CD4-positive, alpha-beta T cell treated with Interferon alpha-2 for 1 hour (primary cell): Measurements from ENCODE around the gene MTCL3.

Source experiments
- DNase-seq, 2 donors: peaks; one replicate each; pipeline ENCODE4 v3.0.0-alpha.2; 2020 to 2022

The MTCL3 gene

GRCh38 chr6:127514773-127515227 lies 4.3 kb downstream of the MTCL3 start:
- DNase-seq, result peak; percentile 9 to 58

- no peak for DNase-seq
Measured at GRCh38 chr6:127514179-127514772, 4.9 kb downstream of the MTCL3 start.

GRCh38 chr6:127513425-127513824 lies 5.7 kb downstream of the MTCL3 start:
- no peak for DNase-seq

DNA sequence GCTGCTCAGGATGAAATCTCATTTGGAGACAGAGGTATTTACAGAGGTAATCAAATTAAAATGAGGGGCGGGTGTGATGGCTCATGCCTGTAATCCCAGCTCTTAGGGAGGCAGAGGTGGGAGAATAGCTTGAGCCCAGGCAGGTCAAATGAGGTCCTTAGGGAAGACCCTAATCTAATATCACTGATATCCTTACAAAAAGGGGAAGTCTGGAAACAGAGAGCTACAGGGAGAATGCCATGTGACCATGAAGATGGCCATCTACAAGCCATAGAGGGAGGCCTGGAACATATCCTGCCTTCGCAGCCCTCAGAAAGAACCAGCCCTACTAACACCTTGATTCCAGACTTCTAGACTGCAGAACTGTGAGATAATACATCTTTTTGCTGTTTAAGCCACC lies 8.3 kb downstream of the MTCL3 start:
- DNase-seq, result no peak

- no peak for DNase-seq
Measured at GRCh38 chr6:127506894-127507293, 12.2 kb downstream of the MTCL3 start.

GRCh38 chr6:127503022-127503421 lies 16.1 kb downstream of the MTCL3 start:
- DNase-seq, result no peak

DNA sequence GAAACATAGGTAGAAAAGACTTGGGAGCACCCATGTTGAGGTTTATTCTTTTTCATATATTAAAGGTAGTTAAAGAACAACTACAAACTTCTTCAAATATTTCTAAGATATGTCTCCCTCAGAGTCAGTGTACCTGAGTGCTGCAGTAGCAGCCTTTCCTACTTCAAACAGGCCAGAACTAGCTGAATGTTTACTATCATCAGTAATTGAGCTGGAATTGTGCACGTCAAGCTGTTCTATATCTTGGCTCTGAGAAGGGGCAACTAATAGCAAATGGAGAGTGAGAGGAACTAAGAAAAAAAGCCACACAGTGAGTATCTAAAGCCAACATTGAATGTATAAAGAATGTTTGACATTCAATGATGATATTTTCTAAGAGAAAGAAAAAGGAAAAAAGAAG lies 21.7 kb downstream of the MTCL3 start:
- no peak for DNase-seq

GRCh38 chr6:127496471-127496870 lies 22.7 kb downstream of the MTCL3 start:
- no peak for DNase-seq

GRCh38 chr6:127494240-127494767 lies 24.8 kb downstream of the MTCL3 start:
- no peak for DNase-seq

DNA sequence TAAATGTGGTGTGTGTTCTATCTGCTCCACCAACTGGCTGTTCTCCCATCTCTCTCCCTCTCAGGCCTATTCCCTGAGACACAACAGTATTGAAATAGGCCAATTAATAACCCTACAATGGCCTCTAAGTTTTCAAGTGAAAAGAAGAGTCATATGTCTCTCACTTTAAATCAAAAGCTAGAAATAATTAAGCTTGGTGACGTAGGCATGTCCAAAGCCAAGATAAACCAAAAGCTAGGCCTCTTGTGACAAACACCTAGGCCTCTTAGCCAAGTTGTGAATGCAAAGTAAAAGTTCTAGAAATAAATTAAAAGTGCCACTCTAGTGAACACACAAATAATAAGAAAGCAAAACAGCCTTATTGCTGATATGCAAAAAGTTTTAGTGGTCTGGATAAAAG lies 29.9 kb downstream of the MTCL3 start:
- no peak for DNase-seq

DNA sequence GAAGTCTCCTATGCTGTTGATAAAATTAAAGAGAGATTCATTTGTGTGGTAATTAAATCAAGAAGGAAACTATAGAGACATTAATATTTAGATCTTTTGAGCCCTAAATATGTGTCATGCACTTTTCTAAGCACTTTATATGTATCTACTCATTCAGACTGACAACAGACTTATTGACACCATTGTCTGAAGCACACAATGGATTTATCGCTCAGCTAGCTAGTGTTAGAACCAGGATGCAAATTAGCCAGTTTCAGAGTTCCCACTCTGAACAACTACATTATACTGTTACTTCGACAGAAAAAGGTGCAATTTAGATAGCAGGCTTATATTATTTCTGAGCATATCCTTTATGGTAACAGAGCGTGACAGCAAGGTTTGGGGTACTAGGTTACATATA lies 32.2 kb downstream of the MTCL3 start:
- no peak for DNase-seq

DNA sequence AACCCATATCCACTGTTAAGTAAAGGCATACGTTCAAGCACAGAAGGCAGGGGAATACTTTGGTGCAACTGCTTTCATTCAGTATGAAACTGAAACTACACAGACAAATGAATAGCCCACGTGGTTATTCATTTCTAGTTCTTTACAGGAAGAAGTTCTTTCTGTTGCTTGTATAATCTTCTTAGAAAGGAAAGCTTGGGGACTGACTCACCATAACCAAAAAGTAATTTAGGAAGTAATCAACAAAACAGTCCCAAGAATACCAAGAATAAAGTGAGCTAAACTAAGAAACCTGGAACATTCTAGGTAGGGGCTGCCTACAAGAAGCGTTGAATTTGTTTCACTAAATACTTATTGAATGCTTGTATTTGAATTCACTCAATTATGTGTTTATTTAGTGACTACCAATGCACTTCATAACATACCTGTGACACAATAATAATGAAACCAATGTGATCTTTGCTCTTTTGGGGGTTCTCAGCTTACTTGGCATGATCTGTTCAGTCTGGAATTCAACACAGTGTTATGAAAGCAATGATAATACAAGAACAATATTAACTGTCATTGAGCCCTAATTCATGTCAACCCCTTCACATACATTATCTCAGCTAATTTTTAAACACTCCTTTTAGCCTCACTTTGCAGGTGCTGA lies 34.8 kb downstream of the MTCL3 start:
- DNase-seq, result peak in 1 of 2 donors; percentile 66

DNA sequence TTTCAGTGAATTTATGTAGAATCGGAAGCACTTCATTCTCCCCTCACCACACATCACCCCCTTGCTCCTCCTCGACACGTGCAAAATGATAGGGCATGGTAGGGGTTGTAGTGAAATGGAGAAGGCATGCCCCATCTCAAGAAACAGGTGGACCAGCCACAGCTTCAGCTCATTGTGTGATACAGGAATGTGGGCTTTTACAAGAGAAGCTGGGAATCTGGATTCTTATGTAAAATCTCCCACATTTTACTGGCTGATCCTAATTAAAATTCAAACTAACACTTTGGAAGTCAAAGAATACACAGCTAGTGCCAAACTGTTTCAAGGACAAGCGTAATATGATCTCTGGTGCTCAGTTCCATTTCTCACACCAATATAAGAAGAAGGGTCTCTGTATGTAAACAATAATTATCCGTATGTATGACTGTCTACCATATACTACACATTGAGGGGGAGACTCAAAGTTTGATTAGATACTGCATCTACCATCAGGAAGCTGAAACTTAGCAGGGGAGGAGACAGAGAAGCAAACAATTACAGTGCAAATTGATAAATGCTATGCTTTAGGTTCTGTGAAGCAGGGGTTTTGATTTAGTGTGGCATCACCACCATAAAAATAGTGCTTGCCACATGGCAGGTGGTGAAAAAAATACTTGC lies 35.6 kb downstream of the MTCL3 start:
- DNase-seq, result no peak

DNA sequence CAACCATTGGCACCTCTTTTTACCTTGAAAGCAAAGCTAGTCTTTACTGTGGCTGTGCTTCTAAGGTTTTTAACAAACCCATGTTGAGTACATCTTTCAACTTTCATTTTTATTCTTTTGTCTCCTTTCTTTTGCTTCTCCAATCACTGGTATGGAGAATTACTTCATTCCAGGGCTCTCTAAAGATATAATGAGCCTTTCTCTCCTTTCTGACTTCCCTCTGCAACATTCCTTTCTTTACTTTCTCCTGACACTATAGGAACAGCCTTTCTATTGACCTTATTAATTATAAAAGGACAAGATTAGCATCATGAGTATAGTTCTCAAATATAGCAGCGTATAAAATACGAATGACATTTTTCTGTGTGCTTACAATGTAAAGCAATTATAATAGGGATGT lies 36.8 kb downstream of the MTCL3 start:
- DNase-seq, result no peak

DNA sequence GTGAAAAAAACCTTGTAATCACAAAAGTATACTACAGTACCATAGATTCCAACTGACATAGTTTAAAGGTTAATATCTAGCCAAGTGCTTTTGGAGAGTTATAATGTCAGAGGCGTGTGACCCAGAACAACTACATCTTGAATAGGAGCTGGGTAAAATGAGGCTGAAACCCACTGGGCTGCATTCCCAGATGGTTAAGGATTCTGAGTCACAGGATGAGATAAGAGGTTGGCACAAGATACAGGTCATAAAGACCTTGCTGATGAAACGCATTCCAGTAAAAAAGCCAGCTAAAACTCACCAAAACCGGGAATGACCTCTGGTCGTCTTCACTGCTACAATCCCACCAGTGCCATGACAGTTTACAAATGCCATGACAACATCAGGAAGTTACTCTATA lies 37.5 kb downstream of the MTCL3 start:
- DNase-seq, result no peak

GRCh38 chr6:127481111-127481510 lies 38.0 kb downstream of the MTCL3 start:
- DNase-seq, result no peak

GRCh38 chr6:127477658-127478057 lies 41.5 kb downstream of the MTCL3 start:
- no peak for DNase-seq

DNA sequence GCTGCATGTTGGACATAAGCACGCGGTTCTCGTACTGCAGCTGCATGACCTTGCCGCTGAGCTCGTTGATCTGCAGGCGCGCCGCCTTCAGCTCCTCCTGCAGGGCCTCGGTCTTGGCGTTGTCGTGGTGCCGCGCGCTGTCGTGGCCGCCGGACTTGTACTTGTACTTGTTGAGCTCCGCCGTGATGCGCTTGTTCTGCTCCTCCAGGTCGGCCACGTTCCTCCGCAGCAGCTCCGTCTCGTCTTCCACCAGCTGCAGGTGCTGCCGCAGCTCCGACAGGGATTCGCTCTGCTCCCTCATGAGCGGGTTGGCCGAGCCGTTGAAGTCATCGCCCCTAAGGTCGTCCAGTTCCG lies 43.3 kb downstream of the MTCL3 start:
- no peak for DNase-seq

DNA sequence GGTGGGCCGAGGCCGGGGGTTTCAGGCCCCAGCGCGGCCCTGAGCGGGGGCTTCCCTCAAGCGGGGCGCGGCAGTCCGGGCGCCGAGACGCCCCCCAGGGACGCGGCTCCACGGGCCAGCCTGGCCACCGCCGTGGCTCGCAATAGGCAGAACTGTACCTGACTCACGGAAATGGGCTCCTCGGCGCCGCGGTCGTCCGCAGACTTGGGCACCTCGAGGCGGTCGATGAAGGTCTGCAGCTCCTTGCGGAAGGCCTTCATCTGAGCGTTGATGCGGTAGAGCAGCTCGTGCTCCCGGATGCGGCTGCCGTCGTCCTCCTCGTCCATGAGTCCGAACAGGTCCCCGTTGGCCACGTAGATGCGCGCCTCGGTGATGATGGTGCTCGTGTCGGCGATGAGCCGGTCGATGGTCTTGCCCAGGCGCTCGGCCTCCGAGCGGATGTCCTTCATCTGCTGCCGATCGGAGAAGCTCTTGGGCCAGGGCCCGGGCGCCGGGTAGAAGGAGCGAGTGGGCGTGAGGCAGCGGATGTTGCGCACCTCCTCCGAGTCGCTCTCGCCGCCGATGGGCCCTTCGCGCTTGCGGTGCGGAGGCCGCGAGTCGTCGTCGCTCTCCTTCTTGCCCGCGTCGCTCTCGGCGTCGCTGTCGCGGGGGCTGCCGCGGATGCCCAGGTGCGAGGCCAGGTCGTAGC lies 43.9 kb downstream of the MTCL3 start:
- no peak for DNase-seq

GRCh38 chr6:127471379-127472255 lies 47.5 kb downstream of the MTCL3 start:
- no peak for DNase-seq

- no peak for DNase-seq
Measured at GRCh38 chr6:127468936-127469335, 50.2 kb downstream of the MTCL3 start.

DNA sequence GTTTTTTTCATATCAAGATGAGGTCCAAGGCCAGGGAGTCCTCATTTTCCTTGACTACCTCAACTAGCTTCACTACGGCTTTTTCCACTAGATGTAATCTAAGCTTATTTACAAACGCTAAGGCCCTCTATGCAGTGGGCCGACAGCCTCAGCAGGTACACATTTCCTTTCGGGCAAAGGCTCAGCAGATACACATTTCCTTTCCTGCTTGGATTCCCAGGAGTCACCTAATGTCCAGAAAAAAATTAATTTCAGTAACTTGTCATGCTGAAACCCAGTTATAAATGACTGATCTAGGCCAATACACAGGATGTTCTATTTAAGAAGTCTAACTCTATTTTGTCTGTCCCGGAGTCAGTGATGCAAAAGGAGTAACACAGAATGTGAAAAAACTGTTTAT lies 52.7 kb downstream of the MTCL3 start:
- no peak for DNase-seq
